Activated effector memory CD4-positive, alpha-beta T cell treated with anti-CD3 and anti-CD28 coated beads, Interleukin-2, amount 50 U/mL, for 16 hours (primary cell): Measurements from ENCODE around the gene IGSF3.
"Not testable (repeated sequence)": the region's sequence is repeated elsewhere in the genome, so short reads cannot be mapped to it uniquely, and the experiment has no call there.

Experiments
- DNase-seq: peaks from one replicate; pipeline ENCODE4 v3.0.0-alpha.2; 2020

Gene IGSF3

GRCh38 chr1:116657836-116658235 lies 9.7 kb downstream of the IGSF3 start:
- not testable (repeated sequence) for DNase-seq

DNA sequence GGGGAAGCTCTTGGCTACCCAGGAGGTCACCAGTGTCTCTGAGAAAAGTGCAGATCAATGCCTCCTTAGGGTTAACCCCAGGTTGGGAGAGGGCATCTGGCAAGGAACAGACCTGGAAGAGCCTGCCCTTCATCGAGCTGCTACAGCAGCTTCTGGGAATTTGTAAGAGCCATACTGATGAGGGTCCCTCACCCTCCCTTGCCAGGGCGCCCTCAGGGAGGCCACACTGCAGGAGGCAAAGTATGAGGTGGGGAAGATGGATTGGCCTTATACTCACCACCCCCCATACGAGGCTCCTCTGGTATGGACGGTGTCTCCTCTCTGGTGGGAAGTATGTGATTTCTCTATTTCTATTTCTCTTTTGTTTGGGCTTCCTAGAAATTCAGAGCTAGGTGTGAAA lies 13.2 kb downstream of the IGSF3 start:
- no peak for DNase-seq

- not testable (repeated sequence) for DNase-seq
Measured at GRCh38 chr1:116652598-116652997, 14.9 kb downstream of the IGSF3 start.

- not testable (repeated sequence) for DNase-seq
Measured at GRCh38 chr1:116650781-116651180, 16.8 kb downstream of the IGSF3 start.

DNA sequence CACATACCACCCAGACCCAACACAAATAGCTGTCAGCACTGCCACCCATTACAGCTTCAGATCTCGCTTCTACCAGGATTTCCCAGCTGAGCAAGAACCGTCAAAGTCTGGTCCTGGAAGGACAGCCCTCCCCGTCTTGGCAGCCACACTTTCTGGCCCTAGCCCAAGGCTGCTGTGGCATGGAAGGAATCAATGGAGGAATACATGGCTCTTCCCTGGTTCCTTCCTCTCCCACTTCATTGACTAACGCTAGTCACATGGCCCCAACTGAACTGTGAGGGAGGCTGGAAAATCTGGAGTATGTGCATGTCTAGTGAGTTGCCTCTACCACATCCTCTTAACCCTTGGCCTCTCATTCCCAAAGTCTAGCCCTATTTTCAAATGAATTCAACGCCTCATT lies 18.5 kb downstream of the IGSF3 start:
- DNase-seq, result not testable (repeated sequence)

DNA sequence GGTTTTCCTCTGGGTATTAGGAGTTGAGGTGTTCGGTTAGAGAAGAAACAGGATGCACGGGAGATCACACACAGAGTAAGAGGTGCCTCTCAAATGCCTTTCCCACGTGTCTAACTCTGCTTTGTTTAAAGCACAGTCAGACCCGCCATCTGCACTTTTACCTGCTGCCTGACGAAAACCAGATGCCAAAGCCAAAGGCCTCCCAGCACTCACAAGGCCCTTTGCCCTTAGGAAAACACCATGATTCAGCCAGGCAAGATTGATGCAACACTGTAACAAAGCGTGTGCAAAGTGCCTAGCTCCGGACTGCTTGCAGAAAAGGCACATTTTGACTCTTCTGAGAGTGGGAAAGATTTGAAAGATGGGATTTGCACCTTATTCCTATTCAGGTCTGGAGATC lies 19.2 kb downstream of the IGSF3 start:
- not testable (repeated sequence) for DNase-seq

GRCh38 chr1:116647186-116647585 lies 20.3 kb downstream of the IGSF3 start:
- DNase-seq, result not testable (repeated sequence)

GRCh38 chr1:116646673-116647170 lies 20.8 kb downstream of the IGSF3 start:
- not testable (repeated sequence) for DNase-seq

DNA sequence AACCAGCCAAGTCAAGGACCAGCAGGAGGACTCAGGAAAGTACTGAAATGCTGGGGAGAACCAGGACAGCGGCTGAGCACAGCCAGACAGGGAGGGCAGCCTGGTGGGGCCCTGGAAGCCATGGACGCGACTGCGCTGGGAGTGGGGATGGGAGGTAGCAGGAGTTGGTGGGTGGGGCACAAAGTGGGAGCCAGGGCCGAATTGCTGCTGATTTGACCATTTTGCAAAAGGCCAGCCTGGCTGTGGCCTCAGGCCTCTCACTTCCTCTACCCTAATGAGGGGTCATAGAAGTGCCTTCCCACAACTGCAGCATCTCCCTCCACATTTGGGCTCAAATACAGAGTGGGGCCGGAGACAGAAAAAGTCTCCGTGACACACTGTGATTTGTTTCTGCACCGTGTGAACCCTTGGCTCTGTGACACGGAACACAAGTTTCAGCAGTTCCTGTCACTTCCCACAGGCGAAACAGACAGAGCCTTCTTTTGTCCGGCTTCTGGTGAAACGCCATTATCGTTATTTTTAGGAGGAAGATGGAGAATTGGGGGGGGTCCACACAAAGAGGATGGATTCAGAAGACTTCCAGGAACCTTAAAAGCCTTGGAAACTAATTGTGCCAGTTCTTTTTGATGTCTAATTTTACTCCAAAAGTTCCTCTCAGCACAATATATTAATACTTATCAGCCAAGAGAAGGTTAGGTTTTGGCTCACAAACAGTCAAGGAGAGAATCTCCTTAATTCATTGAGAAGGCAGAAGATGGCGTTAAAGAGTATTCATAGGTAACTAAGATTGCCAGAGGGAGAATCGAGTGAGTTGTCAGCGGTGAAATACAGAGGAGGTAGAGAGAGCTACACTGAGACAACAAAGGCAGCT lies 21.5 kb downstream of the IGSF3 start:
- DNase-seq, result not testable (repeated sequence)

DNA sequence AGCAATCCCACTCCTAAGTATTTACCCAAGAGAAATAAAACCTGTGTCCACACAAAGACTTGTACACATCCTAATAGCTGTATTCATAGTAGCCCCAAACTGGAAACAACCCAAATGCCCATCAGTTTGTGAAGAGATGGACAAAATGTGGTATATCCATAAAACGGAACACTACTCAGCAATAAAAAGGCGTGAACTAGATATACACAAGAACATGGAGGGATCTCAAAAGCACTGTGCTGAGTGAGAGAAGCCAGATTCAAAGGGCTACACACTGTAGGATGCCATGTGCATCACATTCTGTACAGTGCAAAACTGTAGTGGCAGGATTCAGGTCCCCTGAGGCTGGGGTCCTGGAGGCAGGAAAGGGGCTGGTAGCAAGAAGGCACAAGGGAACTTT lies 22.5 kb downstream of the IGSF3 start:
- not testable (repeated sequence) for DNase-seq

DNA sequence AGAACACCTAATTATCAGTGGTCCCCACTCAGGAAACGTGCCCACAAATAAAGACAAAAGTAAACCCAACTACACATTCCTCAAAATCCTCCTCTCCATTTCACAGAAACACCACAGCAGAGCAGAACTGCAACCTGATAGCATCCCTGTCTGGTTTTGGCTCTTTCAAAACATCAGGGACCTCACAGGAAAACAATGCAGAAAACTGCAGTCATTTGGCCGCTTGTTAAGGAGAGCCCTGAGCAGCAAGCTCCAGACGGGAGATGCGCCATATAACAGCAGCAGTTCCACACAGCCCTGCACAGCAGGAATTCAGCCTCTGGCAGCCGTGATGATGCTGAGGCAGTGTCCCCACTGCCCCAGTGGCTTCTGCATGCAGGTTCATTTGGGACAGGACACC lies 23.4 kb downstream of the IGSF3 start:
- DNase-seq, result not testable (repeated sequence)

GRCh38 chr1:116643281-116643751 lies 24.2 kb downstream of the IGSF3 start:
- DNase-seq, result not testable (repeated sequence)

DNA sequence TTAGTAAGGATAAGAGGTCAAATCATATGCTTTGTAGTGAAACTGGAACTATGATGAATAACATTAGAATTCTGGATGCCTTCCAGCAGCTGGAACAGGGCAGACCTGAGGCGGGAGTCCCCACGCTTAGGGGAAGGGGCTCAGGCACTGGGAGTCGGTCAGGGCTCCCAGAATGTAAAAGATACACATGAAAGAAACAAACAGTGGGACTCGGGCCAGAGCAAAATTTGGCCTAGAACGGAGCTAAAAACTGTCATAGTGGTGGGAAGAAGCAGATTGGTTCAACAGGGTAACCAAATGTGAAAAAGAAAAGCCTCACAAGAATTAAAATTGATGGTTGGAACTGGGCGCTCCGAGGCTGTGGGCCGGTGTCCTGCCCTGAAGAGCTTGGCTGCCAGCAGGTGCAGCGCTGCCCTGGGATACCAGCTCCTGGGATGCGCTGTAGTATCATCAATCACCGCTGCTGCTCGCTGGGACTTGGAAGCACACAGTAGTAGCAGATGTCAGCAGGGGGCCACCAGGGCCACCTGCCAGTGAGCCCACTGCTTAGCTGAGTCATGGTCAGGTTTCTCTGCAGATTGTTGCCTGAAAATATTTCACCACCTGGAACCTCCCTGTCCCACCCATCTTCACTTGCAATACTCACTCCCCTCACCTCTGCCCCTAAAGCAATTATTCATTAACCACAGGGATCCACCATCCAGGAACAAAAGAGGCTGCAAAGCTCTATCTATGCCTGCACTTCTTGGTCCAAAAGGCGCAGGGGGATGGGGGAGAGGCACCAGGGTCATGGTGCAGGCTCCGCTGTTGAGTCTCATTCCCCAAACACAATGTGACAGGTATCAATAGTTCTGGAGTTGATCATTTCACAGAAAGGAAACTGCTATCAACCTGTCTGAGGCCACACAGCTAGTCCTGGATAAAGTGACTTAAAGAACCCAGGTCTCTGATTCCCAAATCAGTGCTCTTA lies 24.9 kb downstream of the IGSF3 start:
- DNase-seq, result not testable (repeated sequence)

DNA sequence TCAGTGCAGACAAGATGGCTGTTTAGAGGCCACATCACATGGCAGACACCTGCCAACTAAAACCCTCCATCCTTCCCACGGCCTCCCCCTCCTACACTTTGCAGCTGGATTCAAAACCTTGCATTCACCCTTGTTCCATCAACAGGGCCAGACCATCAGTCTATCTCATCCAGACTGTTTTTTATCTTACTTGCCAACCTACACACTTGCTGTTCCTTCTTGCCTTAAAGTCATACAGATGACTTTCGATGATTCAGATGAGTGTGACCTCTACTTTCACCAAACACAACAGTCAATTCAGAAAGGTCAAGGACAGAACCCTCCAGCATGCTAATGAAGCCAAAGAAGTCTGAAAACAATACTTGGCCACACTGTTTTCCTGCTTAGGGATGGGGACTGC lies 29.9 kb downstream of the IGSF3 start:
- DNase-seq, result not testable (repeated sequence)

DNA sequence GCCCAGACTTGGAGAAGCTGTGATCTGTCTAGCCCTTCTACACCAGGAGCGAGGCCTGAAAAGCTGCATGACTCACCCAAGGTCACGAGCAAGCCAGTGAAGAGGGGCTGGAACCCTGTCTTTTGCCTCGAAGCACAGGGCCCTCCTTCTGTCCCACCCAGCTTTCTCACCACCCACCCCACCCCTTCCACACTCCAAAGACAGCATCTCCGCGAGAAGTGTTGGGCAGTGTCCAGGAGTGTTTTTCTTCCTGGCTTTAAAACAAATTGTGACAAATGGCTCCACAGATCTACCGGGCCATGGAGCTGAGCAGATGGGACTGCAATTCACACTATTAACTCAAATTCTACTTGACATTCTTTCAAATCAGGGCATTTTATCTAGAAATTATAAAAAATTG lies 30.9 kb downstream of the IGSF3 start:
- not testable (repeated sequence) for DNase-seq

- DNase-seq, result not testable (repeated sequence)
Measured at GRCh38 chr1:116634386-116634785, 33.1 kb downstream of the IGSF3 start.

DNA sequence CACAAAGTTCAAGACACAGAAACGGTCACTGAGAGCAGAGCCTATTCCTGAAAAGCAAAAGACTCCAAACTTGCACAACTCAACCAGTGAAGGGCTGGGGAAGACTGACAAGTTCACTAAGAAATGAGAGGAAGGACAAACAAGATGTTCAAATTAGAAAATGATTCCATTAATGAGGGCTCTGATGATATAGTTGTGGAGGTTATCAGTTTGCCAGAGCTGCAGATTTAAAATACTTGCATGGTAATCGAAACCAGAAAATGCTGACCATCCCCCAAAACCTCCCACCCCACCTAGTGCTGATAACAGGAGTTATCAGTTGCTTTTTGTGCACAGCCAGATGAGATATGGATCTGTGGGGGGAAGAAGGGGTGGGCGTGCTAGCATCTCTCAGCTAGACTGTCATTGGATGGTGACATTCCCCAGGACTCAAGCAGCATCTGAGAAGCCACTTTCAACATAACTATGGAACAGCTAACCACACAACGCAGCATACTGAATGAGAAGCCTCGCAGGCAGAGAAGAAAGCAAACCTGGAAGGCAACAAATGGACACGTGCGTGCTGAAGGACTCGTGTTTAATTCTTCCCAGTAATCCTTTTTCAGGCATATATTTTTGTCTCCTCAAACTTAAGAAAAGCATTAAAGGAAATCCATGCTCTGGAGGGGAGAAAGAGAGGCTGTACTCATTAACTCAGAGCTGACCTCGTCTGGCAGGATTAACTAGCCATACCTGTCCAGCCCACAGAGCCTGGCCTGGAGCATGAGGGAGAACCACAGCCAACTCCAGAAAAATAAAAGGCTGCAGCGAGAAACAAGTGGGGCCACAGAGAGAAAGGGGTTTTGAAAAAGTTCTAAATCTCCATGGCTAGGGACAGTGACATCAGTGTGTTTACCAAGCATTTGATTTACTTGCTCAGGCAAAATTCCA lies 35.3 kb downstream of the IGSF3 start:
- not testable (repeated sequence) for DNase-seq

- not testable (repeated sequence) for DNase-seq
Measured at GRCh38 chr1:116631554-116631953, 36.0 kb downstream of the IGSF3 start.

- not testable (repeated sequence) for DNase-seq
Measured at GRCh38 chr1:116630057-116630456, 37.5 kb downstream of the IGSF3 start.

DNA sequence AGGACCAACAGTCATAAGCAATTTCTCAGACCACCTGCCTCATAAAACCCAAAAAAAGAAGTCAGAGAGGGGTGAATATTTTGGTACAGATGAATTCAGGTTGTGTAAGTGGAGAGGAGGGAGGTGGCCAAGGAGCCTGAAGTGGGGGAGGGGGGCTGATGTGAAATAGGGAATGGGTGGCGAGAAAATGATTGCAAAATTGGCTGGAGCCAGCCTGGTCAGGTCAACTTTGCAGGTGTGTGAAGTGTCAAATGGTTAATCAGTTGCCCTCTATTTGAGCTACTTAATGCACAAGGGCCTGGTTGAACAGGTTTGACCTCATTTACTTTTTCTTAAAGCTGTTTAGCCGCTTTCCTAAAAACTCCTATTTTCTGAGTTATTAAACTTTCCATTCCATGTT lies 38.1 kb downstream of the IGSF3 start:
- not testable (repeated sequence) for DNase-seq

DNA sequence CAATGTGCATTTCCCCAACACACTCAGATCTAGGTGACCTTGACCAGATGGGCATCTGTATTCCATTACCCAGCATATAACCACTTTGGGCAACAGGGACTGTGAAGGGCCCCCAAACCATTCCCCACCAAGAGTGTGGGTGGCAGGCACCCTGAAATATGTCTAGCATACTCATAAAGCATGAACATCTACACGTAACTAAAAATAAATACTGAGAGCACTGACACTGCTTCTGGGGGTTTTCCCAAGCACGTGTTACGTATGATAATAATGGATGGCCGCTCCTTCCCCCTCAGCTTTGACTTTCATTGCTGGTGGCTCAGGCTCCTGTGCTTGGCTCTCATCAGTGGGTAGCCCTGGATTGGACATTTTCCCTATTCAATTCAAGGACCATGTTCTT lies 39.1 kb downstream of the IGSF3 start:
- no peak for DNase-seq

- DNase-seq, result not testable (repeated sequence)
Measured at GRCh38 chr1:116627357-116627756, 40.2 kb downstream of the IGSF3 start.
